ENCODE measurements around the gene RECQL5.

- TF ChIP-seq POLR2A (IDR thresholded peaks at IDR 0.05) (no peak), CTCF (IDR thresholded peaks at IDR 0.05) (no peak)
Observed at GRCh38 chr17:75596320-75597087, 70.5 kb downstream of the RECQL5 start.
